Endothelial cell of umbilical vein (primary cell): ENCODE results near the gene LRRC42. TPM values are rescaled to one million over a fixed set of nuclear protein-coding genes. Genes with fewer than 3 reads are reported as not detected.

Experiments
- BruUV-seq: library from RNA; stranded (reverse); fragments of 400-500 nt; replicated peaks from 2 replicates; lab custom pipeline; 2021; lab: Mats Ljungman, UMichigan
- CTCF ChIA-PET: fragments of 300-600, 350-600 bp; sonication (Branson Sonifier 250); formaldehyde crosslinking; loops from one replicate; lab custom pipeline; 2021; ENCODE audit warnings: antibody characterized with exemption, inconsistent platforms; lab: Charles Lee
- POLR2A ChIA-PET: fragments of 300-600, 350-600 bp; sonication (Branson Sonifier 250); formaldehyde crosslinking; loops from one replicate; lab custom pipeline; 2021; ENCODE audit warnings: antibody characterized with exemption, inconsistent platforms; lab: Charles Lee
- DNase-seq: peaks from one replicate; pipeline ENCODE4 v3.0.0-alpha.2; 2011; ENCODE audit warnings: low read depth, low spot score
- FAIRE-seq: peaks from 2 replicates; lab custom pipeline; 2011; peaks lifted over from hg19 to GRCh38; lab: Jason Lieb, UNC
- H2AFZ ChIP-seq: 2 replicates; pipeline ENCODE4 v1.6.0; 2012; ENCODE audit warnings: low read depth, low read length, control low read depth, inconsistent platforms
- H3K27ac ChIP-seq: 2 replicates; pipeline ENCODE4 v1.5.1; 2011; ENCODE audit warnings: low read depth, mild to moderate bottlenecking, control low read depth, low read length, moderate library complexity; ENCODE audit not compliant: insufficient read depth
- H3K27me3 ChIP-seq, 2 experiments: 2 replicates each; pipeline versions ENCODE4 v1.6.0 to v1.6.1; 2011; ENCODE audit warnings: low read length in 2 of 2, mixed read lengths in 1 of 2; ENCODE audit not compliant: control insufficient read depth in 2 of 2, insufficient read depth in 2 of 2
- H3K36me3 ChIP-seq, 2 experiments: 2 replicates in 1 of 2; 3 replicates in 1 of 2; pipeline ENCODE4 v1.5.1; 2011; ENCODE audit warnings: low read length in 2 of 2, mild to moderate bottlenecking in 1 of 2, moderate library complexity in 1 of 2; ENCODE audit not compliant: control insufficient read depth in 2 of 2, insufficient read depth in 2 of 2; ENCODE audit errors: extremely low read depth in 1 of 2
- H3K4me1 ChIP-seq: 3 replicates; pipeline ENCODE4 v1.5.1; 2011; ENCODE audit warnings: mild to moderate bottlenecking, low read length; ENCODE audit not compliant: control insufficient read depth, insufficient read depth; ENCODE audit errors: extremely low read depth
- H3K4me2 ChIP-seq: 2 replicates; pipeline ENCODE4 v1.6.1; 2011; ENCODE audit warnings: low read length, control low read depth, mixed read lengths; ENCODE audit not compliant: insufficient read depth
- H3K4me3 ChIP-seq, 3 experiments: fragments of 200-600 bp in 1 of 3; sonication (generic), shearing (Covaris generic) in 1 of 3; replicated peaks in 1 of 3; 2 replicates each; pipeline ENCODE4 v1.5.1; 2011 to 2016; ENCODE audit warnings: control low read depth in 3 of 3, low read length in 3 of 3, mild to moderate bottlenecking in 2 of 3, inconsistent platforms in 1 of 3, low read depth in 1 of 3, moderate library complexity in 1 of 3; ENCODE audit not compliant: insufficient read depth in 1 of 3
- H3K79me2 ChIP-seq: 2 replicates; pipeline ENCODE4 v1.6.0; 2012; ENCODE audit warnings: low read length, inconsistent platforms; ENCODE audit not compliant: control insufficient read depth, insufficient read depth
- H3K9ac ChIP-seq: replicated peaks from 2 replicates; pipeline ENCODE3; 2011; ENCODE audit warnings: low read length, control low read depth; ENCODE audit not compliant: insufficient read depth; ENCODE audit errors: extremely low read depth
- H3K9me1 ChIP-seq: replicated peaks from 3 replicates; pipeline ENCODE4 v1.6.0; 2011; ENCODE audit warnings: mild to moderate bottlenecking, low read length; ENCODE audit not compliant: control insufficient read depth, insufficient read depth; ENCODE audit errors: extremely low read depth
- H3K9me3 ChIP-seq: replicated peaks from 2 replicates; pipeline ENCODE4 v1.5.1; 2012; ENCODE audit warnings: low read length, inconsistent platforms; ENCODE audit not compliant: control insufficient read depth, insufficient read depth
- H4K20me1 ChIP-seq: replicated peaks from 2 replicates; pipeline ENCODE3; 2011; ENCODE audit warnings: mild to moderate bottlenecking, low read length; ENCODE audit not compliant: control insufficient read depth, insufficient read depth; ENCODE audit errors: extremely low read depth
- CTCF ChIP-seq, 2 donors: IDR thresholded peaks; 1 replicate in 1 of 2; 2 replicates in 1 of 2; pipeline ENCODE4 v1.5.1; 2011; ENCODE audit warnings: low read length in 2 of 2, mild to moderate bottlenecking in 2 of 2, moderate library complexity in 2 of 2, control low read depth in 1 of 2, inconsistent platforms in 1 of 2, low read depth in 1 of 2; ENCODE audit not compliant: insufficient read depth in 1 of 2; ENCODE audit errors: extremely low read depth in 1 of 2
- EZH2 ChIP-seq: IDR thresholded peaks from 2 replicates; pipeline ENCODE4 v1.6.1; 2012; ENCODE audit warnings: borderline replicate concordance, low read depth, mild to moderate bottlenecking, moderate library complexity, low read length, inconsistent platforms; ENCODE audit not compliant: severe bottlenecking
- FOS ChIP-seq: IDR thresholded peaks from 2 replicates; pipeline ENCODE4 v1.6.1; 2011; ENCODE audit warnings: mild to moderate bottlenecking, low read length, moderate library complexity, borderline replicate concordance; ENCODE audit not compliant: insufficient read depth
- GATA2 ChIP-seq: IDR thresholded peaks from 2 replicates; pipeline ENCODE4 v1.7.0; 2011; ENCODE audit warnings: low read depth, mild to moderate bottlenecking, moderate library complexity, mixed read lengths, low read length; ENCODE audit not compliant: insufficient read length, insufficient read depth
- JUN ChIP-seq: IDR thresholded peaks from 2 replicates; pipeline ENCODE4 v1.6.1; 2011; ENCODE audit warnings: borderline replicate concordance, low read depth; ENCODE audit not compliant: insufficient read length, insufficient read depth
- MAX ChIP-seq: IDR thresholded peaks from 2 replicates; pipeline ENCODE4 v1.6.1; 2011; ENCODE audit not compliant: insufficient read depth, insufficient read length
- MYC ChIP-seq: IDR thresholded peaks from one replicate; pipeline ENCODE4 v1.6.1; 2011; ENCODE audit warnings: mild to moderate bottlenecking, low read depth, low read length
- POLR2A ChIP-seq: IDR thresholded peaks from 2 replicates; pipeline ENCODE4 v1.6.1; 2012; ENCODE audit warnings: low read depth, mild to moderate bottlenecking, control low read depth, low read length
- POLR2AphosphoS5 ChIP-seq: IDR thresholded peaks from 2 replicates; pipeline ENCODE4 v1.6.1; 2012; ENCODE audit warnings: low read depth, mild to moderate bottlenecking, control low read depth, low read length, moderate library complexity; ENCODE audit not compliant: insufficient read depth
- dilution Hi-C: fragments of 300-500 bp; cut with MboI; formaldehyde crosslinking; loops from one replicate; pipeline ENCODE4 v1.15.0; 2019; ENCODE audit warnings: low sequenced_read_pairs; ENCODE audit not compliant: extremely low pct_ligation_motif_present
- intact Hi-C: fragments of 100-400 bp; cut with micrococcal nuclease; formaldehyde crosslinking; loops from one replicate; pipeline ENCODE4 v1.10.0; 2022
- polyA plus RNA-seq, 4 experiments: library from polyadenylated mRNA; depleted of rRNA in 3 of 4; stranded (reverse) in 3 of 4; unstranded in 1 of 4; fragments of >200 nt; gene quantifications; 2 replicates each; pipeline versions ENCODE4 v1.2.1 to v1.2.3, GENCODE V29; 2011 to 2012; ENCODE audit warnings: missing spikeins in 1 of 4
- total RNA-seq: library from RNA; stranded (reverse); gene quantifications from 2 replicates; pipeline ENCODE4 v1.2.3, GENCODE V29; 2021

Gene LRRC42
- total and polyA plus RNA-seq, 2 donors (not counting 3 experiments of a cell fraction or from before 2014, with no cell fraction given), result 25.3 to 26.1 TPM

- Histone ChIP-seq H3K4me1 (no peaks in the 10 kb centered on the region), H3K9me3 (no peaks in the 10 kb centered on the region), H4K20me1 (no peaks in the 10 kb centered on the region), H3K4me3 (no peak overlapping the region), H3K9ac (no peak overlapping the region), H3K4me2 (no peak overlapping the region), H3K36me3 (no peaks in the 10 kb centered on the region), H2AFZ (no peak overlapping the region), H3K27me3 (no peaks in the 10 kb centered on the region), H3K79me2 (no peaks in the 10 kb centered on the region), H3K9me1 (no peaks in the 10 kb centered on the region), H3K27ac (no peak overlapping the region)
- intact Hi-C loops (no loop called here), dilution Hi-C loops (no loop called here)
- TF ChIP-seq FOS (no peak), JUN (no peak), MYC (no peak), GATA2 (no peak), EZH2 (no peak), POLR2A (no peak), CTCF (IDR thresholded peaks at IDR 0.05; ENCODE audit: extremely low read depth in 1 of 2, insufficient read depth in 1 of 2, low read depth in 1 of 2, low read length in 2 of 2) (no peak), MAX (no peak), POLR2AphosphoS5 (no peak)
- POLR2A ChIA-PET, result no interaction called here
- no peak for FAIRE-seq
- CTCF ChIA-PET, result interaction anchor here (1.2 kb wide), 1 partner anchor 18 kb away, joined by 4 read pairs; no protein-coding TSS in a partner anchor
- no TSS peak for BruUV-seq
- DNase-seq, result no peak
These were observed 49.4 kb upstream of the LRRC42 start for GRCh38 chr1:53896635-53897229.
